ENCODE measurements around the gene GAS7. TPM values are rescaled to one million over a fixed set of nuclear protein-coding genes. Genes with fewer than 3 reads are reported as not detected.

The GAS7 gene
- total and polyA plus RNA-seq, 2 experiments from 2014 or later, result 1.9 to 10.7 TPM

- TF ChIP-seq ZNF462 (CRISPR knock-in tag; IDR thresholded peaks at IDR 0.05), result no peak
- no peak for TF ChIP-seq ZNF114 (CRISPR knock-in tag; IDR thresholded peaks at IDR 0.05)
- TF ChIP-seq ZNF331 (CRISPR knock-in tag; IDR thresholded peaks at IDR 0.05; ENCODE audit: low read depth), result no peak
- TF ChIP-seq CREB1 (CRISPR knock-in tag; IDR thresholded peaks at IDR 0.05; ENCODE audit: low read depth), result no peak
- no peak for TF ChIP-seq REST (IDR thresholded peaks at IDR 0.05; ENCODE audit: unreplicated experiment)
- TF ChIP-seq EZH2phosphoT487 (IDR thresholded peaks at IDR 0.05; ENCODE audit: unreplicated experiment), result no peak
- TF ChIP-seq STAT1 (IDR thresholded peaks at IDR 0.05; ENCODE audit: unreplicated experiment), result no peak
- no peak for TF ChIP-seq ETS1 (IDR thresholded peaks at IDR 0.05)
- no peak for TF ChIP-seq CTCF (conservative IDR thresholded peaks at IDR 0.05; ENCODE audit: low read depth in 2 of 2)
- no peak for TF ChIP-seq JUNB (IDR thresholded peaks at IDR 0.05; ENCODE audit: unreplicated experiment)
Measured at GRCh38 chr17:10205549-10206185, 7.3 kb upstream of the GAS7 start (continued).
